ENCODE measurements around the gene CWC15. TPM values are rescaled to one million over a fixed set of nuclear protein-coding genes. Genes with fewer than 3 reads are reported as not detected.

The CWC15 gene
- total RNA-seq, 6 experiments from 2014 or later, result 54.4 to 84.5 (median 64.5) TPM

DNA sequence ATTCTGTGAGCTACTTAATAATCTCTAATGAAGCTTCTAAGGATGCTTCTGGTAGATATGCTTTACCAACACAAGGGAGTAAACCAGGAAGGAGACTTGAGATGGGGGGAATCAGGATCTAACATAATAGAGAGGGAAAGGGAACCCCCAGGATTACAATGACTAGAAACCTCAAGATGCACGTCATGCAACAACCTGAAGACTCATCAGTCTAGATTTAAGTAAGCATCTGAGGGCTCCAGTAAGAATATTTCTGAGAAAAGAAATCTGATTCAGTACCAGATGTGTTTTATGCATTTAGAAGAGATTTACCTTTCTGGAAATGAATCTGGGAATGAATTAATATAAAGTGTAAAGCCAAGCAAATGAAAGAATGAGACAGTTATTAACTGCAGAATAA lies 15.4 kb upstream of the CWC15 start:
- H3K4me1 Mint-ChIP-seq (ENCODE audit: low read depth), result no peaks in the 10 kb centered on the region
- no peak for TF ChIP-seq CTCF (IDR thresholded peaks at IDR 0.05)
- H3K36me3 Mint-ChIP-seq (ENCODE audit: low read depth), result no peaks in the 10 kb centered on the region
- H3K9me3 Mint-ChIP-seq, result no peaks in the 10 kb centered on the region
- H3K27me3 Mint-ChIP-seq (ENCODE audit: insufficient read depth), result peaks cover 10% of the 10 kb centered on the region
- H3K27ac Mint-ChIP-seq, result no peak overlapping the region
- H3K4me3 Mint-ChIP-seq, result no peak overlapping the region
- no peak for DNase-seq

DNA sequence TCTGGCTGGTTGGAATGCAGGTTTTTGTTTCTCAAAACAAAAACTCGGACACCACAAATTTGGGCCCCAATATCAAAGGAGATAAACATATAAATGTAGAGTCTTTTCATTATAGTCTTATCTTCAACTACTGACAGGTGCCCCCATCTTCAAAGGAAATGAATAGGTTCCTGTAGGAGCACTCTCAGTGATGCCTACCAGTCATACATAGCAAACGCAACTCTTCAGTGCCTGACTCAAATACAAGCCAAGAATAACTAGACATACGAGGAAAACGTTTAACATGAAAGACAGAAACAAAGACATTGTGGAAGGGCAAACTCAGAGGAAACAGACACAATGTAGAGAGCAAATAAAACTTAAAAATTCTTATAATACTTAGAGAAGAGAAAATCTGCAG lies 14.0 kb upstream of the CWC15 start:
- Mint-ChIP-seq H3K36me3 (ENCODE audit: low read depth) (no peaks in the 10 kb centered on the region), H3K4me3 (no peak overlapping the region), H3K9me3 (no peaks in the 10 kb centered on the region), H3K27me3 (ENCODE audit: insufficient read depth) (peaks cover 10% of the 10 kb centered on the region), H3K27ac (no peak overlapping the region), H3K4me1 (ENCODE audit: low read depth) (no peaks in the 10 kb centered on the region)
- no peak for TF ChIP-seq CTCF (IDR thresholded peaks at IDR 0.05)
- DNase-seq, result no peak

- H3K9me3 Mint-ChIP-seq, result no peaks in the 10 kb centered on the region
- no peak overlapping the region for H3K4me3 Mint-ChIP-seq
- peaks cover 13% of the 10 kb centered on the region; the same call in 1 of the 2 replicates for H3K36me3 Mint-ChIP-seq (ENCODE audit: low read depth)
- TF ChIP-seq CTCF (IDR thresholded peaks at IDR 0.05), result no peak
- no peak overlapping the region for H3K27ac Mint-ChIP-seq
- peaks cover 1% of the 10 kb centered on the region; the same call in 1 of the 2 replicates for H3K27me3 Mint-ChIP-seq (ENCODE audit: insufficient read depth)
- H3K4me1 Mint-ChIP-seq (ENCODE audit: low read depth), result peaks cover 29% of the 10 kb centered on the region
- no peak for DNase-seq
These were observed 2.2 kb upstream of the CWC15 start for GRCh38 chr11:94975599-94975998.

DNA sequence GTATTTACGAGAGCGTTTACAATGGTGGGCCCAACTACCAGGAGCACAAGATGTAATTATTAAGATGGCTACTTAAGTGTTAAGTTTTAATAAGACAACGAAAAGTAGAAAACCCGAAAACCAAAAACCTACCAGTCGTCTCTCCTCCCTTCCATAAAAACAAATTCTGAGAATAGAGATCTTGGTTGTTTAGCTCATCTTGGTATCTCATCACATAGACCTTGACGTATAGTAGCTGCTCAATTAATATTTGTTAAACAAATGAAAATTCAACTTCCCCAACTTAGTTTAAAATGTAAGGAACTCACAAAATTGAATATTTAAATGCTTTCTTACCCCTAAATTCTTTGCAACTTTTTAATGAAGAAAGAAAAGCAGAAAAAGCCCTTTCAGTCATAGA lies 822 bp upstream of the CWC15 start:
- H3K4me3 Mint-ChIP-seq, result peak overlapping the region; percentile 94
- H3K4me1 Mint-ChIP-seq (ENCODE audit: low read depth), result peaks cover 35% of the 10 kb centered on the region
- H3K9me3 Mint-ChIP-seq, result no peaks in the 10 kb centered on the region
- peak overlapping the region; percentile 86 for H3K27ac Mint-ChIP-seq
- no peak for TF ChIP-seq CTCF (IDR thresholded peaks at IDR 0.05)
- peaks cover 22% of the 10 kb centered on the region for H3K36me3 Mint-ChIP-seq (ENCODE audit: low read depth)
- H3K27me3 Mint-ChIP-seq (ENCODE audit: insufficient read depth), result peaks cover 1% of the 10 kb centered on the region; the same call in 1 of the 2 replicates
- DNase-seq, result no peak

- no peaks in the 10 kb centered on the region for H3K9me3 Mint-ChIP-seq
- H3K4me3 Mint-ChIP-seq, result peak overlapping the region; percentile 94
- H3K36me3 Mint-ChIP-seq (ENCODE audit: low read depth), result peaks cover 30% of the 10 kb centered on the region
- H3K27ac Mint-ChIP-seq, result peak overlapping the region; percentile 86
- peaks cover 47% of the 10 kb centered on the region for H3K4me1 Mint-ChIP-seq (ENCODE audit: low read depth)
- H3K27me3 Mint-ChIP-seq (ENCODE audit: insufficient read depth), result peaks cover 1% of the 10 kb centered on the region; the same call in 1 of the 2 replicates
- DNase-seq, result no peak
- TF ChIP-seq CTCF (IDR thresholded peaks at IDR 0.05), result no peak
These were observed 657 bp downstream of the CWC15 start for GRCh38 chr11:94972700-94973098.
